Measurements from ENCODE around the gene OR51T1. TPM values are rescaled to one million over a fixed set of nuclear protein-coding genes. Genes with fewer than 3 reads are reported as not detected.
"Not testable (repeated sequence)": the region's sequence is repeated elsewhere in the genome, so short reads cannot be mapped to it uniquely, and the experiment has no call there.

The OR51T1 gene
- total RNA-seq, 1 experiment from 2014 or later = not detected

DNA sequence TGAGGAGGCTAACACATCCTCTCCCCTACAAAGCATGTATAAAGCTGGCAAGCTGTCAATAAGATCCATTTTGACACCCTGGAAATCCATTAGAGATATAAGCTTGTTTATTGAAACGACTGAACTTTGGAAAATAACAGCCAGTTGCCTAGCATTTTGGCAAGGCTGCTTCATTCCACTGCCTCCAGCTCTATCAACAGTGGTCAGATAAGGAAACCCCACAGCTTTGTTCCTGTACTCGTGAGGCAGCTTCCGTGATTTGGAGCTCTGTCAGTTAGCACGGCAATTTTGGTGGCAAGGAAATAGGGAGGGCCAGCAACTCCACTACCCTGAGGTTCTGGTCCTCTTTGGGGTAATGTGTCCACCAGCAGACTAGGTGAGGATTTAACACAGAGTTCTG lies 30.7 kb upstream of the OR51T1 start:
- no peak for TF ChIP-seq EZH2 (IDR thresholded peaks at IDR 0.05; ENCODE audit: borderline replicate concordance, low read depth, low read length, poor library complexity, severe bottlenecking)
- no peak for TF ChIP-seq CTCF (conservative IDR thresholded peaks at IDR 0.05; ENCODE audit: low read depth, low read length)
- H3K36me3 ChIP-seq (ENCODE audit: insufficient read depth, low read length, poor library complexity, severe bottlenecking) = no peaks in the 10 kb centered on the region
- intact Hi-C loops (cut with micrococcal nuclease; ENCODE audit: unreplicated experiment) = no loop called here
- H3K27me3 ChIP-seq (replicated peaks; ENCODE audit: insufficient read depth, low read depth, low read length, poor library complexity) = no peaks in the 10 kb centered on the region
- H3K9me3 ChIP-seq (ENCODE audit: low read depth, low read length, poor library complexity, severe bottlenecking) = no peaks in the 10 kb centered on the region
- no peak for DNase-seq (ENCODE audit: low spot score)
- CTCF ChIA-PET = no interaction called here
- no peaks in the 10 kb centered on the region for H3K4me1 ChIP-seq (ENCODE audit: insufficient read depth, low read length, poor library complexity, severe bottlenecking)
- H3K4me3 ChIP-seq (ENCODE audit: low read depth, low read length, poor library complexity, severe bottlenecking) = no peak overlapping the region
- H3K27ac ChIP-seq (ENCODE audit: low read depth, low read length, poor library complexity, severe bottlenecking) = no peak overlapping the region
- no TSS peak for BruUV-seq (replicated peaks)
- POLR2A ChIA-PET (ENCODE audit: low non-redundant PET) = no interaction called here

DNA sequence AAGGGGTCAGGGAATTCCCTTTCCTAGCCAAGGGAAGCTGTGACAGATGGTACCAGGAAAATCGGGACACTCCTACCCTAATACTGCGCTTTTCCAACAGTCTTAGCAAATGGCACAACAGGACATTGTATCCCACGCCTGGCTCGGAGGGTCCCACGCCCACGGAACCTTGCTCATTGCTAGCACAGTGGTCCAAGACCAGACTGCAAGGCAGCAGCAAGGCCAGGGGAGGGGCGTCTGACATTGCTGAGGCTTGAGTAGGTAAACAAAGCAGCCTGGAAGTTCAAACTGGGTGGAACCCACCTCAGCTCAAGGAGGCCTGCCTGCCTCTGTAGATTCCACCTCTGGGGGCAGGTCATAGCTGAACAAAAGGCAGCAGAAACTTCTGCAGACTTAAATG lies 27.4 kb upstream of the OR51T1 start:
- DNase-seq (ENCODE audit: low spot score); H3K27ac ChIP-seq (ENCODE audit: low read depth, low read length, poor library complexity, severe bottlenecking); H3K4me3 ChIP-seq (ENCODE audit: low read depth, low read length, poor library complexity, severe bottlenecking); intact Hi-C loops (cut with micrococcal nuclease; ENCODE audit: unreplicated experiment); H3K27me3 ChIP-seq (replicated peaks; ENCODE audit: insufficient read depth, low read depth, low read length, poor library complexity); BruUV-seq (replicated peaks); CTCF ChIA-PET; POLR2A ChIA-PET (ENCODE audit: low non-redundant PET); H3K9me3 ChIP-seq (ENCODE audit: low read depth, low read length, poor library complexity, severe bottlenecking); H3K36me3 ChIP-seq (ENCODE audit: insufficient read depth, low read length, poor library complexity, severe bottlenecking); H3K4me1 ChIP-seq (ENCODE audit: insufficient read depth, low read length, poor library complexity, severe bottlenecking): not testable (repeated sequence)

GRCh38 chr11:4862447-4863236 lies 19.1 kb upstream of the OR51T1 start:
- no peak for DNase-seq (ENCODE audit: low spot score)
- BruUV-seq (replicated peaks) = no TSS peak

More at GRCh38 chr11:4862447-4863236, 19.1 kb upstream of the OR51T1 start:
- Histone ChIP-seq H3K9me3 (ENCODE audit: low read depth, low read length, poor library complexity, severe bottlenecking) (no peaks in the 10 kb centered on the region), H3K27me3 (replicated peaks; ENCODE audit: insufficient read depth, low read depth, low read length, poor library complexity) (no peaks in the 10 kb centered on the region), H3K4me1 (ENCODE audit: insufficient read depth, low read length, poor library complexity, severe bottlenecking) (no peaks in the 10 kb centered on the region), H3K4me3 (ENCODE audit: low read depth, low read length, poor library complexity, severe bottlenecking) (no peak overlapping the region), H3K36me3 (ENCODE audit: insufficient read depth, low read length, poor library complexity, severe bottlenecking) (no peaks in the 10 kb centered on the region), H3K27ac (ENCODE audit: low read depth, low read length, poor library complexity, severe bottlenecking) (no peak overlapping the region)
- ChIA-PET POLR2A (ENCODE audit: low non-redundant PET) (no interaction called here), CTCF (no interaction called here)
- intact Hi-C loops (cut with micrococcal nuclease; ENCODE audit: unreplicated experiment) = no loop called here
- TF ChIP-seq EZH2 (IDR thresholded peaks at IDR 0.05; ENCODE audit: borderline replicate concordance, low read depth, low read length, poor library complexity, severe bottlenecking) (no peak), CTCF (conservative IDR thresholded peaks at IDR 0.05; ENCODE audit: low read depth, low read length) (no peak)

All from A673 (cell line).